HL-60 (cell line): ENCODE results near the gene NAT14.

Source experiments
- CTCF ChIP-seq: IDR thresholded peaks from one replicate; pipeline ENCODE4 v1.5.1; 2011; ENCODE audit warnings: low read length, control low read depth, inconsistent platforms; ENCODE audit not compliant: insufficient read depth
- POLR2AphosphoS5 ChIP-seq: IDR thresholded peaks from 2 replicates; pipeline ENCODE4 v1.6.1; 2012; ENCODE audit warnings: low read depth

- no peak for TF ChIP-seq CTCF
- no peak for TF ChIP-seq POLR2AphosphoS5
Measured at GRCh38 chr19:55453511-55454260, 31.3 kb upstream of the NAT14 start.
